IMR-90 (cell line): ENCODE results near the gene PITPNM1. TPM values are rescaled to one million over a fixed set of nuclear protein-coding genes. Genes with fewer than 3 reads are reported as not detected.

Experiments
- ATAC-seq: fragments of 200-7000 bp; cut with Tn5 transposase; 2 replicates; pipeline ENCODE4 v1.9.1; 2020; ENCODE audit warnings: low read depth, mild to moderate bottlenecking, moderate library complexity
- BruUV-seq: library from RNA; stranded (reverse); fragments of 400-500 nt; replicated peaks from 2 replicates; lab custom pipeline; 2021; lab: Mats Ljungman, UMichigan
- CTCF ChIA-PET: fragments of 300-600 bp; formaldehyde crosslinking; extraction: SDS; loops from one replicate; lab custom pipeline; 2021; ENCODE audit warnings: antibody characterized with exemption; lab: Yijun Ruan, JAX
- POLR2A ChIA-PET: fragments of 300-600 bp; sonication (Branson Sonifier 250); formaldehyde crosslinking; loops from one replicate; lab custom pipeline; 2022; ENCODE audit warnings: antibody characterized with exemption; ENCODE audit not compliant: unreplicated experiment; lab: Charles Lee
- DNase-seq: peaks from one replicate; pipeline ENCODE4 v3.0.0; 2013
- H2AFZ ChIP-seq: replicated peaks from 2 replicates; pipeline ENCODE3; 2013; ENCODE audit warnings: low read length, mild to moderate bottlenecking; ENCODE audit not compliant: poor library complexity
- H2AK5ac ChIP-seq: 2 replicates; pipeline ENCODE4 v1.6.1; 2013; ENCODE audit warnings: low read depth, low read length, inconsistent platforms
- H2AK9ac ChIP-seq: replicated peaks from 2 replicates; pipeline ENCODE3; 2013; ENCODE audit warnings: mild to moderate bottlenecking, low read depth, low read length, moderate library complexity; ENCODE audit not compliant: poor library complexity
- H2BK120ac ChIP-seq: 2 replicates; pipeline ENCODE4 v1.6.1; 2013; ENCODE audit warnings: low read depth, low read length, inconsistent platforms
- H2BK15ac ChIP-seq: 3 replicates; pipeline ENCODE4 v1.6.1; 2013; ENCODE audit warnings: low read depth, low read length, inconsistent platforms
- H2BK20ac ChIP-seq: 2 replicates; pipeline ENCODE4 v1.6.1; 2013; ENCODE audit warnings: low read depth, mild to moderate bottlenecking, inconsistent platforms, low read length, moderate library complexity
- H2BK5ac ChIP-seq: 2 replicates; pipeline ENCODE4 v1.6.1; 2013; ENCODE audit warnings: mild to moderate bottlenecking, low read depth, low read length, inconsistent platforms; ENCODE audit not compliant: poor library complexity, severe bottlenecking
- H3K14ac ChIP-seq: replicated peaks from 2 replicates; pipeline ENCODE4 v1.6.1; 2013; ENCODE audit warnings: low read depth, low read length, inconsistent platforms
- H3K18ac ChIP-seq: 2 replicates; pipeline ENCODE4 v1.6.1; 2013; ENCODE audit warnings: low read depth, low read length, control low read depth
- H3K23ac ChIP-seq: 2 replicates; pipeline ENCODE4 v1.6.1; 2013; ENCODE audit warnings: low read depth, low read length, inconsistent platforms
- H3K27ac ChIP-seq: 2 replicates; pipeline ENCODE4 v1.5.1; 2013; ENCODE audit warnings: mild to moderate bottlenecking, control low read depth, low read length; ENCODE audit not compliant: insufficient read depth
- H3K27me3 ChIP-seq: 2 replicates; pipeline ENCODE4 v1.6.1; 2013; ENCODE audit warnings: low read length; ENCODE audit not compliant: control insufficient read depth, insufficient read depth
- H3K36me3 ChIP-seq: 2 replicates; pipeline ENCODE4 v1.6.1; 2013; ENCODE audit warnings: low read length, mixed read lengths; ENCODE audit not compliant: control insufficient read depth, insufficient read depth
- H3K4ac ChIP-seq: 2 replicates; pipeline ENCODE4 v1.6.1; 2013; ENCODE audit warnings: low read depth, low read length, inconsistent platforms
- H3K4me1 ChIP-seq: 2 replicates; pipeline ENCODE4 v1.6.1; 2013; ENCODE audit warnings: low read length, mixed read lengths; ENCODE audit not compliant: control insufficient read depth, insufficient read depth
- H3K4me2 ChIP-seq: 2 replicates; pipeline ENCODE4 v1.6.1; 2013; ENCODE audit warnings: low read depth, mild to moderate bottlenecking, control low read depth, low read length, moderate library complexity
- H3K4me3 ChIP-seq: 2 replicates; pipeline ENCODE4 v1.5.1; 2013; ENCODE audit warnings: low read depth, mild to moderate bottlenecking, control low read depth, low read length, moderate library complexity; ENCODE audit not compliant: insufficient read depth
- H3K56ac ChIP-seq: 2 replicates; pipeline ENCODE4 v1.6.1; 2013; ENCODE audit warnings: low read length, inconsistent platforms; ENCODE audit not compliant: insufficient read depth; ENCODE audit errors: extremely low read depth
- H3K79me1 ChIP-seq, 2 experiments: 2 replicates each; pipeline ENCODE4 v1.6.1; 2013; ENCODE audit warnings: low read length in 2 of 2, inconsistent platforms in 1 of 2, low read depth in 1 of 2
- H3K9ac ChIP-seq: 2 replicates; pipeline ENCODE4 v1.6.1; 2013; ENCODE audit warnings: low read depth, low read length, control low read depth
- H3K9me1 ChIP-seq: 2 replicates; pipeline ENCODE4 v1.6.1; 2013; ENCODE audit warnings: low read length, inconsistent platforms; ENCODE audit not compliant: insufficient read depth
- H3K9me3 ChIP-seq: 2 replicates; pipeline ENCODE4 v1.6.1; 2013; ENCODE audit warnings: low read length; ENCODE audit not compliant: control insufficient read depth, insufficient read depth
- H4K20me1 ChIP-seq: 2 replicates; pipeline ENCODE4 v1.6.1; 2013; ENCODE audit warnings: low read length, inconsistent platforms; ENCODE audit not compliant: insufficient read depth
- H4K5ac ChIP-seq: 2 replicates; pipeline ENCODE4 v1.6.1; 2013; ENCODE audit warnings: mild to moderate bottlenecking, low read depth, low read length, control low read depth
- H4K8ac ChIP-seq, 2 experiments: 2 replicates each; pipeline ENCODE4 v1.6.1; 2013; ENCODE audit warnings: low read depth in 2 of 2, low read length in 2 of 2, control low read depth in 1 of 2, inconsistent platforms in 1 of 2
- H4K91ac ChIP-seq: 2 replicates; pipeline ENCODE4 v1.6.1; 2013; ENCODE audit warnings: low read depth, low read length, inconsistent platforms; ENCODE audit not compliant: insufficient read depth
- CEBPB ChIP-seq: IDR thresholded peaks from 2 replicates; pipeline ENCODE4 v1.6.1; 2012; ENCODE audit warnings: low read depth, low read length, improper control_type of control experiment
- FOS ChIP-seq: fragments of 150-350 bp; IDR thresholded peaks from 2 replicates; pipeline ENCODE4 v1.6.1; 2016; ENCODE audit warnings: low read depth, low read length
- MAFK ChIP-seq: IDR thresholded peaks from 2 replicates; pipeline ENCODE4 v1.6.1; 2012; ENCODE audit warnings: low read depth, low read length, improper control_type of control experiment
- MAZ ChIP-seq: IDR thresholded peaks from 2 replicates; pipeline ENCODE4 v1.6.1; 2012; ENCODE audit warnings: low read depth, mild to moderate bottlenecking, low read length, improper control_type of control experiment, moderate library complexity, borderline replicate concordance
- RFX5 ChIP-seq: IDR thresholded peaks from 2 replicates; pipeline ENCODE4 v1.8.0; 2012; ENCODE audit warnings: low read depth, mild to moderate bottlenecking, low read length, moderate library complexity
- SMC3 ChIP-seq: fragments of 150-350 bp; IDR thresholded peaks from 2 replicates; pipeline ENCODE4 v1.6.1; 2016; ENCODE audit warnings: low read depth, mild to moderate bottlenecking, antibody characterized with exemption, low read length, moderate library complexity
- WGBS, 2 experiments: methylation state at CpG; one replicate each; pipeline versions ENCODE4 v1.1.5 to v1.1.7; 2013; ENCODE audit warnings: missing lambda C conversion rate in 2 of 2; ENCODE audit not compliant: insufficient read length in 1 of 2; ENCODE audit errors: extremely low coverage in 2 of 2; 5-methylcytosine and 5-hydroxymethylcytosine counted together
- dilution Hi-C: fragments of 300-500 bp; cut with HindIII; formaldehyde crosslinking; loops from one replicate; pipeline ENCODE4 v1.14.3; 2018; ENCODE audit warnings: low sequenced_read_pairs; ENCODE audit not compliant: unreplicated experiment
- in situ Hi-C: fragments of 300-500 bp; cut with MboI; formaldehyde crosslinking; loops from 3 replicates; pipeline ENCODE4 v1.14.3; 2019; ENCODE audit warnings: low sequenced_read_pairs, inconsistent platforms, mixed read lengths
- intact Hi-C: fragments of 100-400 bp; cut with micrococcal nuclease; formaldehyde crosslinking; loops from 2 replicates; pipeline ENCODE4 v1.10.0; 2022
- polyA plus RNA-seq, 3 experiments: library from polyadenylated mRNA; depleted of rRNA; stranded (reverse); fragments of >200 nt; gene quantifications; 2 replicates each; pipeline ENCODE4 v1.2.3, GENCODE V29; 2012; ENCODE audit warnings: low replicate concordance in 1 of 3
- total RNA-seq: library from RNA; depleted of rRNA; stranded (reverse); fragments of >200 nt; gene quantifications from 2 replicates; pipeline ENCODE4 v1.2.3, GENCODE V29; 2012
- TF ChIP-seq, protein P1 (sequence below): fragments of 150-350 bp; IDR thresholded peaks from 2 replicates; pipeline ENCODE4 v1.6.1; 2017; ENCODE audit warnings: mild to moderate bottlenecking, antibody characterized with exemption, low read length, low read depth
- TF ChIP-seq, protein P2 (sequence below): fragments of 150-350 bp; IDR thresholded peaks from 2 replicates; pipeline ENCODE4 v1.6.1; 2016; ENCODE audit warnings: low read depth, mild to moderate bottlenecking, low read length, moderate library complexity, borderline replicate concordance
- TF ChIP-seq, protein P3 (sequence below): conservative IDR thresholded peaks from 2 replicates; pipeline ENCODE4 v1.5.1; 2012; ENCODE audit warnings: mild to moderate bottlenecking, low read depth, low read length, improper control_type of control experiment

PITPNM1 gene
- total and polyA plus RNA-seq, 2 of the 4 experiments (the other 2 are of a cell fraction), result 5.0 to 15.4 TPM

DNA sequence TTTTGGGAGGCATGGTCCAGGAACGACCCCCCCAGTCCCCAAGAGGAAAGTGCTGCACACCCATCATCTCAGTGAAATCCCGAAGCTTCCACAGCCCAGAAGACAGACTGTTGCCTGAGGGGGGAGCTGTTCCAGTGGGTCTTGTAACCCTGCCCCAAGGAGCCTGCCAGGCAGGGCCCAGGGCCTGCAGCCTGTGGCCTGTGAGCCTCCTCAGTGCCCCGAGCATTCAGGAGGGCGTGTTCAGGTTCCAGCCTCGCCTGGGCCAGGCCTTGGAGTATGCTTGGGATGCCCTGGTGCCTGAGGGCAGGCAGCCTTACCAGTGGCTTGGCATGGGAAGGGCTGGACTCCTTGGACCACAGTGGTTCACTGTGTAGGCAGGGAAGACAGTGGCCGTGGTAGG, 36.0 kb upstream of the PITPNM1 start:
- Histone ChIP-seq H4K5ac (no peak overlapping the region), H4K91ac (no peak overlapping the region), H2BK15ac (no peak overlapping the region), H3K14ac (no peak overlapping the region), H3K36me3 (no peaks in the 10 kb centered on the region), H3K9me3 (no peaks in the 10 kb centered on the region), H3K27ac (no peak overlapping the region), H3K9me1 (no peaks in the 10 kb centered on the region), H3K18ac (no peak overlapping the region), H2BK120ac (no peak overlapping the region), H3K23ac (no peak overlapping the region), H4K20me1 (no peaks in the 10 kb centered on the region), H3K4me2 (no peak overlapping the region), H3K56ac (no peak overlapping the region), H3K4me1 (no peaks in the 10 kb centered on the region), H4K8ac (no peak overlapping the region), H2BK20ac (no peak overlapping the region), H2AK5ac (no peak overlapping the region), H3K4me3 (no peak overlapping the region), H2BK5ac (no peak overlapping the region), H3K4ac (no peak overlapping the region), H3K9ac (no peak overlapping the region), H3K27me3 (peaks cover 22% of the 10 kb centered on the region), H2AFZ (no peak overlapping the region), H3K79me1 (no peaks in the 10 kb centered on the region), H2AK9ac (no peak overlapping the region)
- DNase-seq (no peak), ATAC-seq (no peak)
- intact Hi-C loops, result no loop called here
- BruUV-seq, result no TSS peak
- 100% methylated on average over 1 of the region's 6 CpGs; no CpG with 5 or more reads in 1 of the 2 experiments for WGBS, 2 experiments
- ChIA-PET CTCF (interaction anchor here (1.0 kb wide), 1 partner anchor 13 kb away, joined by 3 read pairs; no protein-coding TSS in a partner anchor), POLR2A (no interaction called here)
- dilution Hi-C loops, result no loop called here
- no peak for TF ChIP-seq SMC3
- TF ChIP-seq RFX5, result no peak
- no peak for TF ChIP-seq MAFK
- no peak for TF ChIP-seq FOS
- no peak for TF ChIP-seq CEBPB
- TF ChIP-seq, protein P1, sequence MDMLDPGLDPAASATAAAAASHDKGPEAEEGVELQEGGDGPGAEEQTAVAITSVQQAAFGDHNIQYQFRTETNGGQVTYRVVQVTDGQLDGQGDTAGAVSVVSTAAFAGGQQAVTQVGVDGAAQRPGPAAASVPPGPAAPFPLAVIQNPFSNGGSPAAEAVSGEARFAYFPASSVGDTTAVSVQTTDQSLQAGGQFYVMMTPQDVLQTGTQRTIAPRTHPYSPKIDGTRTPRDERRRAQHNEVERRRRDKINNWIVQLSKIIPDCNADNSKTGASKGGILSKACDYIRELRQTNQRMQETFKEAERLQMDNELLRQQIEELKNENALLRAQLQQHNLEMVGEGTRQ, result no peak
- no peak for TF ChIP-seq MAZ
- TF ChIP-seq, protein P2, sequence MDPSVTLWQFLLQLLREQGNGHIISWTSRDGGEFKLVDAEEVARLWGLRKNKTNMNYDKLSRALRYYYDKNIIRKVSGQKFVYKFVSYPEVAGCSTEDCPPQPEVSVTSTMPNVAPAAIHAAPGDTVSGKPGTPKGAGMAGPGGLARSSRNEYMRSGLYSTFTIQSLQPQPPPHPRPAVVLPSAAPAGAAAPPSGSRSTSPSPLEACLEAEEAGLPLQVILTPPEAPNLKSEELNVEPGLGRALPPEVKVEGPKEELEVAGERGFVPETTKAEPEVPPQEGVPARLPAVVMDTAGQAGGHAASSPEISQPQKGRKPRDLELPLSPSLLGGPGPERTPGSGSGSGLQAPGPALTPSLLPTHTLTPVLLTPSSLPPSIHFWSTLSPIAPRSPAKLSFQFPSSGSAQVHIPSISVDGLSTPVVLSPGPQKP, result no peak
- TF ChIP-seq, protein P3, sequence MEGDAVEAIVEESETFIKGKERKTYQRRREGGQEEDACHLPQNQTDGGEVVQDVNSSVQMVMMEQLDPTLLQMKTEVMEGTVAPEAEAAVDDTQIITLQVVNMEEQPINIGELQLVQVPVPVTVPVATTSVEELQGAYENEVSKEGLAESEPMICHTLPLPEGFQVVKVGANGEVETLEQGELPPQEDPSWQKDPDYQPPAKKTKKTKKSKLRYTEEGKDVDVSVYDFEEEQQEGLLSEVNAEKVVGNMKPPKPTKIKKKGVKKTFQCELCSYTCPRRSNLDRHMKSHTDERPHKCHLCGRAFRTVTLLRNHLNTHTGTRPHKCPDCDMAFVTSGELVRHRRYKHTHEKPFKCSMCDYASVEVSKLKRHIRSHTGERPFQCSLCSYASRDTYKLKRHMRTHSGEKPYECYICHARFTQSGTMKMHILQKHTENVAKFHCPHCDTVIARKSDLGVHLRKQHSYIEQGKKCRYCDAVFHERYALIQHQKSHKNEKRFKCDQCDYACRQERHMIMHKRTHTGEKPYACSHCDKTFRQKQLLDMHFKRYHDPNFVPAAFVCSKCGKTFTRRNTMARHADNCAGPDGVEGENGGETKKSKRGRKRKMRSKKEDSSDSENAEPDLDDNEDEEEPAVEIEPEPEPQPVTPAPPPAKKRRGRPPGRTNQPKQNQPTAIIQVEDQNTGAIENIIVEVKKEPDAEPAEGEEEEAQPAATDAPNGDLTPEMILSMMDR, result no peak
- in situ Hi-C loops, result no loop called here
